GM23338 (cell line): ENCODE measurements around the gene CDH23. TPM values are rescaled to one million over a fixed set of nuclear protein-coding genes. Genes with fewer than 3 reads are reported as not detected.

Experiments used
- ATAC-seq: fragments of 200-7000 bp; cut with Tn5 transposase; 3 replicates; pipeline ENCODE4 v1.9.1; 2020
- DNase-seq: peaks from one replicate; pipeline ENCODE4 v3.0.0-alpha.2; 2015; ENCODE audit warnings: low spot score
- H2AFZ ChIP-seq: fragments of 200-600 bp; sonication (generic); 2 replicates; pipeline ENCODE4 v1.8.0; 2016; ENCODE audit warnings: antibody characterized with exemption, mild to moderate bottlenecking, moderate library complexity
- H3F3A ChIP-seq: fragments of 200-600 bp; sonication (generic); replicated peaks from 2 replicates; pipeline ENCODE4 v1.8.0; 2017; ENCODE audit warnings: antibody characterized with exemption, mixed run types, low read depth
- H3K27ac ChIP-seq: fragments of 200-600 bp; sonication (generic); 2 replicates; pipeline ENCODE4 v1.6.1; 2016; ENCODE audit warnings: low read depth
- H3K27me3 ChIP-seq: fragments of 200-600 bp; sonication (generic); 2 replicates; pipeline ENCODE4 v1.8.0; 2016; ENCODE audit warnings: mild to moderate bottlenecking, mixed run types, moderate library complexity; ENCODE audit not compliant: insufficient read depth
- H3K36me3 ChIP-seq: fragments of 200-600 bp; sonication (generic); 2 replicates; pipeline ENCODE4 v1.8.0; 2016; ENCODE audit warnings: mild to moderate bottlenecking; ENCODE audit not compliant: insufficient read depth
- H3K4me1 ChIP-seq: fragments of 200-600 bp; sonication (generic); 2 replicates; pipeline ENCODE4 v1.8.0; 2016; ENCODE audit warnings: mild to moderate bottlenecking, moderate library complexity; ENCODE audit not compliant: insufficient read depth
- H3K4me2 ChIP-seq: fragments of 200-600 bp; sonication (generic); 2 replicates; pipeline ENCODE4 v1.7.1; 2017; ENCODE audit warnings: mixed run types
- H3K4me3 ChIP-seq: fragments of 200-600 bp; sonication (generic); 2 replicates; pipeline ENCODE4 v1.6.1; 2016; ENCODE audit warnings: mixed run types
- H3K79me2 ChIP-seq: fragments of 200-600 bp; sonication (generic); replicated peaks from 2 replicates; pipeline ENCODE4 v1.8.0; 2017; ENCODE audit warnings: mild to moderate bottlenecking; ENCODE audit not compliant: insufficient read depth
- H3K9me2 ChIP-seq: fragments of 200-600 bp; sonication (generic); 2 replicates; pipeline ENCODE4 v1.8.0; 2017; ENCODE audit not compliant: insufficient read depth
- H4K20me1 ChIP-seq: fragments of 200-600 bp; sonication (generic); replicated peaks from 2 replicates; pipeline ENCODE4 v1.8.0; 2017; ENCODE audit warnings: mild to moderate bottlenecking; ENCODE audit not compliant: insufficient read depth
- H3K27ac Mint-ChIP-seq: 2 replicates; pipeline ENCODE4 v1.8.0; 2020; ENCODE audit warnings: inconsistent platforms, mild to moderate bottlenecking, moderate library complexity, mixed read lengths
- H3K27me3 Mint-ChIP-seq: 3 replicates; pipeline ENCODE4 v1.8.0; 2022; ENCODE audit warnings: low read depth, mild to moderate bottlenecking, moderate library complexity, mixed read lengths, inconsistent platforms; ENCODE audit not compliant: insufficient read depth, poor library complexity
- H3K36me3 Mint-ChIP-seq: 3 replicates; pipeline ENCODE4 v1.8.0; 2021; ENCODE audit warnings: low read depth, mild to moderate bottlenecking, inconsistent platforms, moderate library complexity, mixed read lengths
- H3K4me1 Mint-ChIP-seq: 3 replicates; pipeline ENCODE4 v1.8.0; 2020; ENCODE audit warnings: mild to moderate bottlenecking, inconsistent platforms, mixed read lengths
- H3K4me3 Mint-ChIP-seq: 3 replicates; pipeline ENCODE4 v1.8.0; 2021; ENCODE audit warnings: moderate library complexity, mild to moderate bottlenecking, inconsistent platforms, mixed read lengths
- H3K9me3 Mint-ChIP-seq: 3 replicates; pipeline ENCODE4 v1.8.0; 2020; ENCODE audit warnings: moderate library complexity, mild to moderate bottlenecking, inconsistent platforms, mixed read lengths
- CREB1 ChIP-seq: fragments of 250-450 bp; sonication (Bioruptor Pico); IDR thresholded peaks from 2 replicates; pipeline ENCODE4 v1.5.0; 2020; ENCODE audit warnings: low read depth, mild to moderate bottlenecking, moderate library complexity
- CTCF ChIP-seq, 2 experiments: fragments of 200-600 bp in 1 of 2; sonication (generic) in 1 of 2; conservative IDR thresholded peaks; 2 replicates each; pipeline versions ENCODE4 v1.5.1 to v1.6.1; 2016 to 2017; ENCODE audit warnings: antibody characterized with exemption in 2 of 2, low read depth in 2 of 2, mild to moderate bottlenecking in 2 of 2, moderate library complexity in 1 of 2
- ETS1 ChIP-seq: IDR thresholded peaks from 2 replicates; pipeline ENCODE4 v1.6.1; 2016; ENCODE audit warnings: antibody characterized with exemption
- EZH2 ChIP-seq: fragments of 200-600 bp; sonication (generic); IDR thresholded peaks from one replicate; pipeline ENCODE4 v1.8.0; 2017; ENCODE audit warnings: antibody characterized with exemption, mild to moderate bottlenecking, low read depth; ENCODE audit not compliant: unreplicated experiment
- EZH2phosphoT487 ChIP-seq: fragments of 200-600 bp; sonication (generic); IDR thresholded peaks from one replicate; pipeline ENCODE4 v1.8.1; 2018; ENCODE audit warnings: antibody characterized with exemption; ENCODE audit not compliant: unreplicated experiment
- JUNB ChIP-seq: IDR thresholded peaks from one replicate; pipeline ENCODE4 v1.6.1; 2016; ENCODE audit warnings: antibody characterized with exemption; ENCODE audit not compliant: unreplicated experiment
- POLR2AphosphoS5 ChIP-seq: IDR thresholded peaks from 2 replicates; pipeline ENCODE4 v1.6.1; 2016; ENCODE audit warnings: antibody characterized with exemption, low read depth
- REST ChIP-seq: IDR thresholded peaks from one replicate; pipeline ENCODE4 v1.6.1; 2018; ENCODE audit warnings: antibody characterized with exemption; ENCODE audit not compliant: unreplicated experiment
- STAT1 ChIP-seq: IDR thresholded peaks from one replicate; pipeline ENCODE4 v1.6.1; 2016; ENCODE audit warnings: antibody characterized with exemption; ENCODE audit not compliant: unreplicated experiment
- ZNF114 ChIP-seq: fragments of 250-450 bp; sonication (Bioruptor Pico); IDR thresholded peaks from 2 replicates; pipeline ENCODE4 v1.5.0; 2020; ENCODE audit warnings: mild to moderate bottlenecking, moderate library complexity
- ZNF331 ChIP-seq: fragments of 250-450 bp; sonication (Bioruptor Pico); IDR thresholded peaks from 2 replicates; pipeline ENCODE4 v1.5.0; 2020; ENCODE audit warnings: low read depth, mild to moderate bottlenecking, moderate library complexity
- polyA plus RNA-seq: library from polyadenylated mRNA; unstranded; fragments of >200 nt; fragmentation: Nextera tagmentation; extraction: Ambion mirVana; gene quantifications from 2 replicates; pipeline ENCODE4 v1.2.1, GENCODE V29; 2016
- total RNA-seq: library from RNA; depleted of rRNA; stranded (reverse); fragments of >200 nt; shearing (Covaris generic); gene quantifications from 2 replicates; pipeline ENCODE4 v1.2.3, GENCODE V29; 2014

The CDH23 gene
- total and polyA plus RNA-seq, 2 experiments from 2014 or later = 0.95 to 4.3 TPM

- TF ChIP-seq CTCF (conservative IDR thresholded peaks at IDR 0.05; ENCODE audit: low read depth in 2 of 2) = no peak
- TF ChIP-seq POLR2AphosphoS5 = no peak
- TF ChIP-seq CREB1 = no peak
- no peak for TF ChIP-seq STAT1
- TF ChIP-seq ETS1 = no peak
- no peak for TF ChIP-seq JUNB
- TF ChIP-seq REST = no peak
- no peak for TF ChIP-seq EZH2phosphoT487
- no peak for TF ChIP-seq ZNF114
- no peak for TF ChIP-seq EZH2
- TF ChIP-seq ZNF331 = no peak
Measured at GRCh38 chr10:71436268-71437125, 39.8 kb downstream of the CDH23 start (continued).

- Histone ChIP-seq H3K4me2 (no peak overlapping the region), H2AFZ (no peak overlapping the region), H3K27ac (no peak overlapping the region), H3K27me3 (no peaks in the 10 kb centered on the region), H3K9me2 (no peaks in the 10 kb centered on the region), H3K4me1 (no peaks in the 10 kb centered on the region), H3K4me3 (no peak overlapping the region), H3F3A (no peaks in the 10 kb centered on the region), H4K20me1 (no peaks in the 10 kb centered on the region), H3K79me2 (no peaks in the 10 kb centered on the region), H3K36me3 (no peaks in the 10 kb centered on the region)
- peaks cover 9% of the 10 kb centered on the region for H3K4me1 Mint-ChIP-seq
- ATAC-seq = no peak
- H3K36me3 Mint-ChIP-seq = no peaks in the 10 kb centered on the region
- H3K27ac Mint-ChIP-seq = no peak overlapping the region
- no peak overlapping the region for H3K4me3 Mint-ChIP-seq
- H3K27me3 Mint-ChIP-seq = peaks cover 12% of the 10 kb centered on the region
- no peak for DNase-seq
- H3K9me3 Mint-ChIP-seq = no peaks in the 10 kb centered on the region
- TF ChIP-seq CREB1 = no peak
- no peak for TF ChIP-seq JUNB
- TF ChIP-seq REST = no peak
- no peak for TF ChIP-seq EZH2
- no peak for TF ChIP-seq EZH2phosphoT487
- no peak for TF ChIP-seq POLR2AphosphoS5
- no peak for TF ChIP-seq CTCF (conservative IDR thresholded peaks at IDR 0.05; ENCODE audit: low read depth in 2 of 2)
- TF ChIP-seq STAT1 = no peak
- TF ChIP-seq ETS1 = no peak
- TF ChIP-seq ZNF114 = no peak
Measured at GRCh38 chr10:71437537-71438092, 40.9 kb downstream of the CDH23 start.
